RWPE1 (cell line): ENCODE measurements around the gene KLHDC7A.

Experiments used
- CTCF ChIA-PET: fragments of 350-600 bp; sonication (Branson Sonifier 250); formaldehyde crosslinking; extraction: SDS; loops from one replicate; lab custom pipeline; 2021; lab: Yijun Ruan, JAX
- POLR2A ChIA-PET: fragments of 400-600 bp; formaldehyde crosslinking; extraction: SDS; loops from one replicate; lab custom pipeline; 2020; ENCODE audit warnings: antibody characterized with exemption; ENCODE audit not compliant: low non-redundant PET; lab: Yijun Ruan, JAX
- DNase-seq: peaks from one replicate; pipeline ENCODE4 v3.0.0; 2012; ENCODE audit warnings: low spot score
- H3K27ac ChIP-seq: fragments of 450-650 bp; 2 replicates; pipeline ENCODE4 v1.5.1; 2017
- CTCF ChIP-seq: fragments of 450-650 bp; conservative IDR thresholded peaks from 2 replicates; pipeline ENCODE4 v1.5.1; 2017; ENCODE audit warnings: low read depth, mild to moderate bottlenecking

KLHDC7A gene

DNA sequence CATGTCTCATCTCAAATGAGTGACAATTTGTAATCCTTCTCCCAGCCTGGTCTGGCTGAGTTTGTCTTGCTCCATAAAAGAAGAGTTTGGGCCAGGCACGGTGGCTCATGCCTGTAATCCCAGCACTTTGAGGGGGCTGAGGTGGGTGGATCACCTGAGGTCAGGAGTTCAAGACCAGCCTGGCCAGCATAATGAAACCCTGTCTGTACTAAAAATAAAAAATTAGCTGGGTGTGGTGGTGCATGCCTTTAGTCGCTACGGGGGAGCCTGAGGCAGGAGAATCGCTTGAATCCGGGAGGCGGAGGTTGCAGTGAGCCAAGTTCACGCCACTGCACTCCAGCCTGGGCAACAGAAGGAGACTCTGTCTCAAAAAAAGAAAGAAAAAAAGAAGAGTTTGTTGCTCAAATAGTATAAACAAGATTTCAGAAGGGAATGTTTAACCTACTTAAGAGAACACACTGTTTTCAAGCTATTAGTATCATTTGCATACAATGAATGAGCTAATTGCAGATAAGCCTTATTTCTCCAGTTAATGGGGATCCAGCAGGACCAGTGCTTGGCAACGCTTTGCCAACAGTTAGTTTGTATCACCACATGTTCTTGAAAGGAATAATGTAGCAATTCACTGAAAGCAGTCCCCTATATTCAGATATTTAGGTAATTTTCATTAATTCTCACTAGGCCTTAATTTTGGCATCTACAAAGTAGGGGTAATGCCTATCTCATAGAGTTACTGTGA lies 15.9 kb downstream of the KLHDC7A start:
- POLR2A ChIA-PET = no interaction called here
- CTCF ChIA-PET = no interaction called here
- DNase-seq = no peak
- TF ChIP-seq CTCF = no peak
- no peak overlapping the region for H3K27ac ChIP-seq

DNA sequence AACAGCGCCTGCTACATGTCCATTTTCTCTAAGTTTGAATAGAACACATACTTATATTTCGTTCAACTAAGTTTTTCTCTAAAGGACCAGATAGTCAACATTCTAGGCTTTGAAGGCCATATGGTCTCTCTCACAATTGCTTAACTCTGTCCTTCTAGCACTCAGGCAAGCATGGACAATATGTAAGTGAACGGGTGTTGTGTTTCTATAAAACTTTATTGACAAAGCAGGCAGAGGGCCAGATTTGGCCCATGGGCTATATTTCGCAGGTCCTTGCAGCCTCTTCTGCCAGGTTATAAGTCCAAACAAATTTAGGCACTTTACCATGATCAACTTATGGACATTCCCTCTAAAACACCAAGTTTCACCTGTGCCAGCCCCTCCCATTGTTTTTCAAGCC lies 21.1 kb downstream of the KLHDC7A start:
- POLR2A ChIA-PET = no interaction called here
- TF ChIP-seq CTCF = no peak
- CTCF ChIA-PET = no interaction called here

DNA sequence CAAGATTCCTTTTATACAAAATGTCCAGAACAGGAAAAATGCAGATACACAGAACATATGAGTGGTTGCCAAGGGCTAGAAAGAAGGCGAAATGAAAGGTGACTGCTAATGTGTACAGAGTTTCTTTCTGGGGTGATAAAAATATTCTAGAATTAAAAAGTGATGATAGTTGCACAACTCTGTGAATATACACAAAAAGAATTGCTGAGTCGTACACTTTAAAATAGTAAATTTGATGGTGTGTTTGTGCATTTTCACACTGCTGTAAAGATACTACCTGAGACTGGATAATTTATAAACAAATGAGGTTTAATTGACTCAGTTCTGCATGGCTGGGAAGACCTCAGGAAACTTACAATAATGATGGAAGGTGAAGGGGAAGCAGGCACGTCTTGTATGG lies 23.9 kb downstream of the KLHDC7A start:
- CTCF ChIA-PET = no interaction called here
- no peak for TF ChIP-seq CTCF
- POLR2A ChIA-PET = no interaction called here
- no peak overlapping the region for H3K27ac ChIP-seq
- DNase-seq = no peak

More for the DNA sequence above, 21.1 kb downstream of the KLHDC7A start:
- DNase-seq = no peak
- no peak overlapping the region for H3K27ac ChIP-seq

GRCh38 chr1:18505666-18506065 lies 24.9 kb downstream of the KLHDC7A start:
- CTCF ChIA-PET = interaction anchor here (1.1 kb wide), 1 partner anchor 70 kb away, joined by 4 read pairs; no protein-coding TSS in a partner anchor
- no peak overlapping the region for H3K27ac ChIP-seq
- POLR2A ChIA-PET = no interaction called here
- TF ChIP-seq CTCF = no peak
- DNase-seq = no peak

DNA sequence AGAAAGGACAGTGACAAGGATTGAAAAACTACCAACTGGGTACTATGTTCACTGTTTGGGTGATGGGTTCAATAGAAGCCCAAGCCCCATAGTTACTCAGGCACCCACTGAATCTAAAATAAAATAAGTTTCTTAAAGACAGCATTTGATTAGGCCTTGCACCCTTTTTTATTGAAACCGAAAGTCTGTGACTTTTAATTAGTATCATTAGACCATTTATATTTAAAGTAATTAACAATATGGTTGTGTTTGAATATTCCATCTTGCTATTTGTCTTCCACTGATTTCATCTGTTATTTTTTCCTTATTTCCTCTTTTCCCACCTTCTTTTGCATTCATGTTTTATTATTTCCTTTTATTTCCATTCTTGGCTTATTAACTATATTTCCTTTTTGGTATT lies 27.4 kb downstream of the KLHDC7A start:
- CTCF ChIA-PET = no interaction called here
- POLR2A ChIA-PET = no interaction called here

DNA sequence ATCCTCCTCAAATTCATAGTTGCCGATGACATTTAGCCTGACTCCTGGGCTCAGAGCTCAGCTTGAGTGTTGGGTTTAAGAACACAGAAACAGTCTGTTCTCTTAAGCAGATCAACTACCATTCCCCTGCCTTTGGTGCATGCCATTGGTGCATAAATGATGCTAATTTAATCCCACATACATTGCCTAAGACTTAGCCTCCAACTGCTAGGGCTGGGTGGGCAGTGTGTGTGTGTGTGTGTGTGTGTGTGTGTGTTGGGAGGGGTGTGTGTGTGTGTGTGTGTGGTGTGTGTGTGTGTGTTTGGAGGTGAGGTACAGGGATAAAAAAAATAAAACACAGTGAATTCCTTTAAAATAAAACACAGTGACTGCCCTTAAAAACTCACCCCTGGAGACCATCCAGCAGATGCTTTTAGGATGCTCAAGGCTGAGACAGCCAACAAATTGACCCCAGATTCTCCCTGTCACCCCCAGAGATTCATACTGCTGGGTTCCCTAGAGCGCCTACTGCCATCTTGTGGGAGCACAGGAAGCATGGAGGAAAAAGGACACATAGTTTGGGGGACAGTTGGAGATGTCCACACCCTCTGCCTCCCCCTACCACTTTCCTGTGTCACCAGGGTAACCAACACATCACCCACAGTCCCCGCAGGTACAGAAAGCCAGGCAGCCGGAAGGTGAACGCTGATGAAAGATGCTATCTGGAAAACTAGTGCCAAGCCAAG lies 30.6 kb downstream of the KLHDC7A start:
- ChIA-PET POLR2A (no interaction called here), CTCF (no interaction called here)
- TF ChIP-seq CTCF = no peak
- no peak for DNase-seq
- H3K27ac ChIP-seq = no peak overlapping the region

More for the DNA sequence above, 27.4 kb downstream of the KLHDC7A start:
- TF ChIP-seq CTCF = no peak
- H3K27ac ChIP-seq = no peak overlapping the region
- no peak for DNase-seq
